Measurements from ENCODE around the gene EML5.
"Not testable (repeated sequence)": the region's sequence is repeated elsewhere in the genome, so short reads cannot be mapped to it uniquely, and the experiment has no call there.

EML5 gene

GRCh38 chr14:88804035-88804434 lies 11.3 kb upstream of the EML5 start:
- Histone ChIP-seq H3K4me1 (ENCODE audit: control insufficient read depth, insufficient read depth, low read length, poor library complexity, severe bottlenecking) (no peaks in the 10 kb centered on the region), H3K36me3 (ENCODE audit: control insufficient read depth, insufficient read depth, low read length) (no peaks in the 10 kb centered on the region), H3K9me3 (ENCODE audit: control insufficient read depth, low read length) (peaks cover 4% of the 10 kb centered on the region), H3K27ac (ENCODE audit: low read depth, low read length, severe bottlenecking) (no peak overlapping the region), H3K4me3 (ENCODE audit: extremely low read depth, insufficient read depth, low read length, poor library complexity, severe bottlenecking) (no peak overlapping the region)
- WGBS, 2 experiments (ENCODE audit: insufficient coverage in 2 of 2): 90 to 100% methylated on average over 1 to 2 of the region's 2 CpGs

DNA sequence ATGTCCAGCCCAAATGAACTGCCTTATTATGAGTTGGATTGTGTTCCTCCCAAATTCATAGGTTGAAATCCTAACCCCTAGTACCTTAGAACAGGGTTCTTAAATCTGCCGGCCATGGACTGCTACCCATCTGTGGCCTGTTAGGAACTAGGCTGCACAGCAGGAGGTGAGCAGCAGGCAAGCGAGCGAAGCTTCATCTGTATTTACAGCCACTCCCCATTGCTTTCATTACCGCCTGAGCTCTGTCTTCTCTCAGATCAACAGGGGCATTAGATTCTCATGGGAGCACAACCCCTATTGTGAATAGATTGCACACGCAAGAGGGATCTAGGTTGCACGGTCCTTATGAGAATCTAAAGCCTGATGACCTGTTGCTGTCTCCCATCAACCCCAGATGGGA lies 9.8 kb upstream of the EML5 start:
- H3K4me1 ChIP-seq (ENCODE audit: control insufficient read depth, insufficient read depth, low read length, poor library complexity, severe bottlenecking): no peaks in the 10 kb centered on the region
- 49 to 60% methylated on average over 4 to 6 of the region's 6 CpGs for WGBS, 2 experiments (ENCODE audit: insufficient coverage in 2 of 2)
- no peak overlapping the region for H3K27ac ChIP-seq (ENCODE audit: low read depth, low read length, severe bottlenecking)
- H3K4me3 ChIP-seq (ENCODE audit: extremely low read depth, insufficient read depth, low read length, poor library complexity, severe bottlenecking): no peak overlapping the region
- no peaks in the 10 kb centered on the region for H3K36me3 ChIP-seq (ENCODE audit: control insufficient read depth, insufficient read depth, low read length)
- no peaks in the 10 kb centered on the region for H3K9me3 ChIP-seq (ENCODE audit: control insufficient read depth, low read length)

- no peaks in the 10 kb centered on the region for H3K36me3 ChIP-seq (ENCODE audit: control insufficient read depth, insufficient read depth, low read length)
- 63% methylated on average over 1 of the region's 5 CpGs; no CpG with 5 or more reads in 1 of the 2 experiments for WGBS, 2 experiments (ENCODE audit: insufficient coverage in 2 of 2)
- no peaks in the 10 kb centered on the region for H3K4me1 ChIP-seq (ENCODE audit: control insufficient read depth, insufficient read depth, low read length, poor library complexity, severe bottlenecking)
- no peak overlapping the region for H3K27ac ChIP-seq (ENCODE audit: low read depth, low read length, severe bottlenecking)
- H3K9me3 ChIP-seq (ENCODE audit: control insufficient read depth, low read length): no peaks in the 10 kb centered on the region
- no peak overlapping the region for H3K4me3 ChIP-seq (ENCODE audit: extremely low read depth, insufficient read depth, low read length, poor library complexity, severe bottlenecking)
Measured at GRCh38 chr14:88799522-88799921, 6.8 kb upstream of the EML5 start.

DNA sequence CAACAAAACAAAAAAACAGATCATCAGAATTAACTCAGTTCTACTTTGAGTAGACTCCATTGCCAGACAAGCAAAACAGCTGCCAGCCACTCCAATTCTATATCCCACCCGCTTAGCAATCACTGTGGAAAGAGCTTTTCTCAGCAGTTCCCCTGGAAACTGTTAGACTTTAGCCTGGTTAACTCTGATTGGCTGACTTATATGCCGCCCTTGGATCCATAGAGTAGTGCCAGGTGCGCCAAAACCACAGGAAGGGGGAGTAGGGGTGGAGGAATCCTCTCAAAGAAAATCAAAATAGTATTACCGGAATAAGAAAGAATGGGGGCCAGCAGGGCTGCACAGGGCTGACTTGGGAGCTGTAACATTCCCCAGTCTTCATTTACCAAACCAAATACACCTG lies 5.4 kb upstream of the EML5 start:
- Histone ChIP-seq H3K36me3 (ENCODE audit: control insufficient read depth, insufficient read depth, low read length) (no peaks in the 10 kb centered on the region), H3K4me3 (ENCODE audit: extremely low read depth, insufficient read depth, low read length, poor library complexity, severe bottlenecking) (no peak overlapping the region), H3K4me1 (ENCODE audit: control insufficient read depth, insufficient read depth, low read length, poor library complexity, severe bottlenecking) (no peaks in the 10 kb centered on the region), H3K9me3 (ENCODE audit: control insufficient read depth, low read length) (no peaks in the 10 kb centered on the region), H3K27ac (ENCODE audit: low read depth, low read length, severe bottlenecking) (no peak overlapping the region)
- WGBS, 2 experiments (ENCODE audit: insufficient coverage in 2 of 2): 60 to 67% methylated on average over 1 to 3 of the region's 4 CpGs

DNA sequence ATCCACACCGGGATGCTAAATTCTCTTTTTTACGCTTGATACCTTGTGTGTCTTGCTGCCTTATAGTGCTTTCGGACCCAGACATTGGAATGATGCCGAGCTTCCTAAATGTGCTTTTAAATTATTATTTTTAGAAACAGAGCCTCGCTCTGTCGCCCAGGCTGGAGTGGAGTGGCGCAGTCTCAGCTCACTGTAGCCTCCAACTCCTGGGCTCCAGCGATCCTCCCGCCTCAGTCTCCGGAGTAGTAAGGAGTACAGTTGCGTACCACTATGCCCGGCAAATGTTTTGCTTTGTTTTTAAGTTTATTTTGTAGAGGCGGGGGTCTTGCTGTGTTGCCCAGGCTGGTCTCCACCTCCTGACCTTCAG lies 489 bp upstream of the EML5 start:
- WGBS, 2 experiments (ENCODE audit: insufficient coverage in 2 of 2): 62 to 65% methylated on average over 10 to 12 of the region's 13 CpGs
- H3K36me3 ChIP-seq (ENCODE audit: control insufficient read depth, insufficient read depth, low read length): no peaks in the 10 kb centered on the region

DNA sequence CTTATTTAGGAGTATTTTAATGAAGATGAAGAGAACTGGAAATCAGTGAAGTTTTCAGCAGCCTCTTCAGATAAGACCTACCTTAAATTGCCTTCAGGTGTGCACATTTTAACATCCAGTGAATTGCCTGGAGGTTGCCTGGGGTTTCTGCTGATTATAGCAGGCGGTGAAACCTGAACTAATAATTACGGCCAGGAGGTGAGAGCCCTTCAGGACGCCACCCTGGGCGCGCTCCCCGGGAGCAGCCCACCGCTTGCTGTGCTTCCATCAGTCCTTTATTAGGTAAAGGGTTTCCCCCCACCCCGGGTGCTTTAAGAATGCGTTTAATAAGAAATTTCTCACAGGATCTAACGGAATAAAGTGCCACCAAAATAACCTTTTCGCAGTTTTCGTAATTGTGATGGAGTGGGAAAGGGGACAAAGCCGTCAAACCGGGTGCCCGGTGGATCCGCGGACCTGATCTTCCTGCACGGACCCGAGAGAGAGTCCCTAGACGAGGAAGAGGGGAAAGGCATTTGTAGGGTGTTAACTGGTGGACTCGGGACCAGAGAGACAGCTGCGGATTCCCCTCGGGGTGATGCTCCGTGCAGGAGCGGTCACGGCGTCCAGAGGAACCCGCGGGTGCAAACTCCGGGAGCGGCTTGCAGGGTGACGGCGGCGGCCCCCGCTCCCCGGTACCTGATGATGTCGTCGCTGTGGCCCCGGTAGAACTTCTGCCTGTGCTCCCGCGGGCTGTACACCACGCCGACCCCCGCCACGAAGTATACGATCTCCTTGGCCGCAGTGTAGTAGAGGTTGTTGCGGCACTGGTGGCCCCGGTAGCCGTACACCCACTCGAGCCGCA lies 902 bp downstream of the EML5 start:
- WGBS, 2 experiments (ENCODE audit: insufficient coverage in 2 of 2): 4% methylated on average over 35 to 47 of the region's 52 CpGs
- Histone ChIP-seq H3K4me3 (ENCODE audit: extremely low read depth, insufficient read depth, low read length, poor library complexity, severe bottlenecking) (peak overlapping the region; percentile 41), H3K9me3 (ENCODE audit: control insufficient read depth, low read length) (no peaks in the 10 kb centered on the region), H3K36me3 (ENCODE audit: control insufficient read depth, insufficient read depth, low read length) (no peaks in the 10 kb centered on the region), H3K4me1 (ENCODE audit: control insufficient read depth, insufficient read depth, low read length, poor library complexity, severe bottlenecking) (no peaks in the 10 kb centered on the region), H3K27ac (ENCODE audit: low read depth, low read length, severe bottlenecking) (no peak overlapping the region)

More for the DNA sequence above, 489 bp upstream of the EML5 start:
- Histone ChIP-seq H3K27ac (ENCODE audit: low read depth, low read length, severe bottlenecking) (no peak overlapping the region), H3K4me3 (ENCODE audit: extremely low read depth, insufficient read depth, low read length, poor library complexity, severe bottlenecking) (peak overlapping the region; percentile 41), H3K4me1 (ENCODE audit: control insufficient read depth, insufficient read depth, low read length, poor library complexity, severe bottlenecking) (no peaks in the 10 kb centered on the region), H3K9me3 (ENCODE audit: control insufficient read depth, low read length) (no peaks in the 10 kb centered on the region)

GRCh38 chr14:88791252-88791621 lies 1.5 kb downstream of the EML5 start:
- Histone ChIP-seq H3K4me1 (ENCODE audit: control insufficient read depth, insufficient read depth, low read length, poor library complexity, severe bottlenecking) (no peaks in the 10 kb centered on the region), H3K9me3 (ENCODE audit: control insufficient read depth, low read length) (no peaks in the 10 kb centered on the region), H3K27ac (ENCODE audit: low read depth, low read length, severe bottlenecking) (no peak overlapping the region), H3K36me3 (ENCODE audit: control insufficient read depth, insufficient read depth, low read length) (no peaks in the 10 kb centered on the region), H3K4me3 (ENCODE audit: extremely low read depth, insufficient read depth, low read length, poor library complexity, severe bottlenecking) (no peak overlapping the region)
- 80% methylated on average over 1 of the region's 3 CpGs; no CpG with 5 or more reads in 1 of the 2 experiments for WGBS, 2 experiments (ENCODE audit: insufficient coverage in 2 of 2)

DNA sequence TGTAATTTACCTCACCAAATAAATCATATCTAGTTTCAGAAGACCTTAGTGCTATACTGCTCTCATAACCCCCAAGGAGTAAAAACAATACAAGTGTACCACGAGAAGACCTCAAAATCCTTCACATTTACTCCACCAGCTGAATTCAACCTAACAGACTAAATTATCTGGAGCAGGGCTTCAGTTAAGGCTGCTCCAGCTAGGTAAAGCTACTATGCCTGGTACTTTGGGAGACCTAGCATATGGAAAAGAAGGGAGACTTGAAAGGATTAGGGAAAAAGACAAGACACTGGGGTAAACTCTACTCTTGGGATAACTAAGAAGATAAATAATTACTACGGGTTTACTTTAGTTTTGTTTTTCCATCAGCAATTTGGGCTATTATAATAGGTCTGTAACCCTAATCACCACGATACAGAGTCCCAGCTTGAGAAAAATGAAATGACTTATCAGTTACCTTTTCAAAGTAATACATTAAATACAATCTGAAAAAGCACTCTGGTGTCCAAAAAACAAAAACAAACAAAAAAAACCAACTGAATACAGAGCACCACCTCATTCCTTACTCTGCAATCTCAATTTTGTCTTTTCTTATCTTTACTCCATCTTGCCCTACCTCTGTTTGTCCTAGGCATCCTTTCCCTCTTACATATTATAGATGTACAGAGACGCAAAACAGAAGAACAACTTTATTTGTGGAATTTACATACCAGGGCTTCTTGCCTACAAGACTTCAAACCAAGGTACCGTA lies 2.1 kb downstream of the EML5 start:
- H3K27ac ChIP-seq (ENCODE audit: low read depth, low read length, severe bottlenecking): no peak overlapping the region
- H3K9me3 ChIP-seq (ENCODE audit: control insufficient read depth, low read length): no peaks in the 10 kb centered on the region
- H3K36me3 ChIP-seq (ENCODE audit: control insufficient read depth, insufficient read depth, low read length): no peaks in the 10 kb centered on the region
- no peak overlapping the region for H3K4me3 ChIP-seq (ENCODE audit: extremely low read depth, insufficient read depth, low read length, poor library complexity, severe bottlenecking)
- 69 to 77% methylated on average over 2 to 5 of the region's 5 CpGs for WGBS, 2 experiments (ENCODE audit: insufficient coverage in 2 of 2)
- no peaks in the 10 kb centered on the region for H3K4me1 ChIP-seq (ENCODE audit: control insufficient read depth, insufficient read depth, low read length, poor library complexity, severe bottlenecking)

- H3K4me3 ChIP-seq (ENCODE audit: extremely low read depth, insufficient read depth, low read length, poor library complexity, severe bottlenecking): not testable (repeated sequence)
Measured at GRCh38 chr14:88789573-88789972, 3.2 kb downstream of the EML5 start.

DNA sequence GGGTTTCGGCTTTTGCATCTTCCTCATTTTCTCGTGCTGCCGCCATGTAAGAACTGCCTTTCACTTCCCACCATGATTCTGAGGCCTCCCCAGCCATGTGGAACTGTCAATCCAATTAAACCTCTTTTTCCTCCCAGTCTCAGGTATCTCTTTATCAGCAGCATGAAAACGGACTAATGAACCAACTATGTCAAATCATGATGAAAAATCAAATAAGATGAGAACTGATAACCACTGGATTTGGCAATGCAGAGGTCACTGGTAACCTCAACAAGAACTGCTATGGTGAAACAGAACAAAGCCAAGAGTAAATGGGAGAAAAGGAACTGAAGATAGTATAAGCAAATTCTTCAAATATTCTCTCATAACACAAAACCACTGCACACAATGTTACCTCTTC lies 6.0 kb downstream of the EML5 start:
- H3K36me3 ChIP-seq (ENCODE audit: control insufficient read depth, insufficient read depth, low read length): no peaks in the 10 kb centered on the region
- no peak overlapping the region for H3K4me3 ChIP-seq (ENCODE audit: extremely low read depth, insufficient read depth, low read length, poor library complexity, severe bottlenecking)
- WGBS, 2 experiments (ENCODE audit: insufficient coverage in 2 of 2): 92 to 95% methylated on average over 3 of the region's 4 CpGs
- peaks cover 15% of the 10 kb centered on the region for H3K9me3 ChIP-seq (ENCODE audit: control insufficient read depth, low read length)
- H3K27ac ChIP-seq (ENCODE audit: low read depth, low read length, severe bottlenecking): no peak overlapping the region
- no peaks in the 10 kb centered on the region for H3K4me1 ChIP-seq (ENCODE audit: control insufficient read depth, insufficient read depth, low read length, poor library complexity, severe bottlenecking)

More at GRCh38 chr14:88789573-88789972, 3.2 kb downstream of the EML5 start:
- not testable (repeated sequence) for H3K27ac ChIP-seq (ENCODE audit: low read depth, low read length, severe bottlenecking); H3K9me3 ChIP-seq (ENCODE audit: control insufficient read depth, low read length); H3K4me1 ChIP-seq (ENCODE audit: control insufficient read depth, insufficient read depth, low read length, poor library complexity, severe bottlenecking); H3K36me3 ChIP-seq (ENCODE audit: control insufficient read depth, insufficient read depth, low read length)

GRCh38 chr14:88785911-88786310 lies 6.8 kb downstream of the EML5 start:
- Histone ChIP-seq H3K4me3 (ENCODE audit: extremely low read depth, insufficient read depth, low read length, poor library complexity, severe bottlenecking) (no peak overlapping the region), H3K27ac (ENCODE audit: low read depth, low read length, severe bottlenecking) (no peak overlapping the region), H3K36me3 (ENCODE audit: control insufficient read depth, insufficient read depth, low read length) (no peaks in the 10 kb centered on the region), H3K4me1 (ENCODE audit: control insufficient read depth, insufficient read depth, low read length, poor library complexity, severe bottlenecking) (no peaks in the 10 kb centered on the region), H3K9me3 (ENCODE audit: control insufficient read depth, low read length) (peaks cover 15% of the 10 kb centered on the region)
- WGBS, 2 experiments (ENCODE audit: insufficient coverage in 2 of 2): 100% methylated on average over 1 of the region's 1 CpG; no CpG with 5 or more reads in 1 of the 2 experiments

All from mesodermal cell (in vitro differentiated cells).